B cell (primary cell): ENCODE results near the gene DLK2. TPM values are rescaled to one million over a fixed set of nuclear protein-coding genes. Genes with fewer than 3 reads are reported as not detected.

ENCODE experiments used
- ATAC-seq: fragments of 200-7000 bp; cut with Tn5 transposase; one replicate; pipeline ENCODE4 v1.10.0; 2021; ENCODE audit warnings: low read depth, mild to moderate bottlenecking, moderate number of reproducible peaks, moderate library complexity
- CTCF ChIA-PET: fragments of 350-600 bp; sonication (Branson Sonifier 250); formaldehyde crosslinking; loops from one replicate; lab custom pipeline; 2021; ENCODE audit warnings: antibody characterized with exemption, inconsistent platforms; lab: Charles Lee
- POLR2A ChIA-PET: fragments of 350-600 bp; sonication (Branson Sonifier 250); formaldehyde crosslinking; loops from one replicate; lab custom pipeline; 2021; ENCODE audit warnings: antibody characterized with exemption; lab: Charles Lee
- DNase-seq: peaks from one replicate; pipeline ENCODE4 v3.0.0; 2013
- H2AFZ ChIP-seq: 2 replicates; pipeline ENCODE4 v1.6.1; 2012; ENCODE audit warnings: mild to moderate bottlenecking, low read depth, low read length; ENCODE audit not compliant: insufficient read depth, poor library complexity, severe bottlenecking
- H3K27ac ChIP-seq, 2 donors: 1 replicate in 1 of 2; 2 replicates in 1 of 2; pipeline ENCODE4 v1.5.1; 2012 to 2013; ENCODE audit warnings: low read length in 2 of 2, mild to moderate bottlenecking in 2 of 2, moderate library complexity in 1 of 2
- H3K27me3 ChIP-seq, 4 experiments: fragments of 200-600 bp in 1 of 4; sonication (generic) in 1 of 4; replicated peaks in 1 of 4; 1 replicate in 2 of 4; 2 replicates in 2 of 4; pipeline versions ENCODE4 v1.6.1 to v1.7.0; 2013 to 2016; ENCODE audit warnings: low read length in 3 of 4, mild to moderate bottlenecking in 2 of 4, mixed read lengths in 1 of 4, moderate library complexity in 1 of 4; ENCODE audit not compliant: insufficient read depth in 4 of 4, control insufficient read depth in 3 of 4; ENCODE audit errors: control extremely low read depth in 1 of 4
- H3K36me3 ChIP-seq, 2 experiments: replicated peaks in 1 of 2; 1 replicate in 1 of 2; 2 replicates in 1 of 2; pipeline versions ENCODE4 v1.6.1 to v1.7.1; 2013; ENCODE audit warnings: low read length in 1 of 2; ENCODE audit not compliant: insufficient read depth in 2 of 2, control insufficient read depth in 1 of 2; ENCODE audit errors: control extremely low read depth in 1 of 2, extremely low read depth in 1 of 2
- H3K4me1 ChIP-seq, 2 donors: fragments of 200-600 bp in 1 of 2; sonication (generic) in 1 of 2; 1 replicate in 1 of 2; 2 replicates in 1 of 2; pipeline versions ENCODE4 v1.5.1 to v1.6.1; 2013 to 2017; ENCODE audit warnings: low read length in 2 of 2; ENCODE audit not compliant: control insufficient read depth in 2 of 2, insufficient read depth in 2 of 2
- H3K4me2 ChIP-seq: replicated peaks from 2 replicates; pipeline ENCODE3; 2012; ENCODE audit warnings: mild to moderate bottlenecking, low read depth, low read length; ENCODE audit not compliant: poor library complexity, severe bottlenecking
- H3K4me3 ChIP-seq, 5 experiments: fragments of 200-600 bp in 1 of 5; sonication (generic) in 1 of 5; 1 replicate in 3 of 5; 2 replicates in 2 of 5; pipeline versions ENCODE4 v1.5.1 to v1.7.0; 2011 to 2016; ENCODE audit warnings: low read length in 4 of 5, mild to moderate bottlenecking in 4 of 5, low read depth in 2 of 5, control low read depth in 1 of 5, moderate library complexity in 1 of 5; ENCODE audit not compliant: insufficient read depth in 1 of 5; ENCODE audit errors: control extremely low read depth in 1 of 5, extremely low read depth in 1 of 5
- H3K79me2 ChIP-seq: fragments of 200-600 bp; sonication (generic); one replicate; pipeline ENCODE4 v1.6.0; 2016; ENCODE audit warnings: low read length; ENCODE audit not compliant: control insufficient read depth, insufficient read depth
- H3K9ac ChIP-seq: fragments of 200-600 bp; sonication (generic); 2 replicates; pipeline ENCODE4 v1.6.1; 2017; ENCODE audit warnings: mild to moderate bottlenecking, low read length, moderate library complexity
- H3K9me3 ChIP-seq, 3 donors: one replicate each; pipeline versions ENCODE4 v1.6.1 to v1.7.1; 2013; ENCODE audit warnings: low read length in 2 of 3; ENCODE audit not compliant: control insufficient read depth in 2 of 3, insufficient read depth in 1 of 3; ENCODE audit errors: control extremely low read depth in 1 of 3
- H4K20me1 ChIP-seq: 2 replicates; pipeline ENCODE4 v1.6.0; 2012; ENCODE audit warnings: mild to moderate bottlenecking, low read length; ENCODE audit not compliant: insufficient read depth, control insufficient read depth, poor library complexity, severe bottlenecking
- H3K27ac Mint-ChIP-seq: one replicate; pipeline ENCODE4 v1.8.0; 2021; ENCODE audit warnings: mixed read lengths
- H3K27me3 Mint-ChIP-seq: one replicate; pipeline ENCODE4 v1.8.0; 2021; ENCODE audit warnings: mixed read lengths
- H3K4me1 Mint-ChIP-seq: one replicate; pipeline ENCODE4 v1.8.0; 2021; ENCODE audit warnings: mixed read lengths
- H3K4me3 Mint-ChIP-seq: one replicate; pipeline ENCODE4 v1.8.0; 2021; ENCODE audit warnings: mixed read lengths
- H3K9me3 Mint-ChIP-seq: one replicate; pipeline ENCODE4 v1.8.0; 2022; ENCODE audit warnings: mixed read lengths; ENCODE audit not compliant: insufficient read depth
- CTCF ChIP-seq: fragments of 200-600 bp; IDR thresholded peaks from one replicate; pipeline ENCODE4 v1.8.0; 2022; ENCODE audit warnings: antibody characterized with exemption, mild to moderate bottlenecking
- EZH2 ChIP-seq: IDR thresholded peaks from 2 replicates; pipeline ENCODE4 v1.6.1; 2012; ENCODE audit warnings: borderline replicate concordance, low read depth, mild to moderate bottlenecking, moderate library complexity, low read length; ENCODE audit not compliant: insufficient read depth, poor library complexity, severe bottlenecking
- WGBS: methylation state at CpG from one replicate; pipeline ENCODE4 v1.1.5; 2013; ENCODE audit warnings: missing lambda C conversion rate; ENCODE audit not compliant: insufficient coverage; 5-methylcytosine and 5-hydroxymethylcytosine counted together
- intact Hi-C: fragments of 100-400 bp; cut with micrococcal nuclease; formaldehyde crosslinking; loops from one replicate; pipeline ENCODE4 v1.10.0; 2022
- polyA plus RNA-seq: library from polyadenylated mRNA; depleted of rRNA; stranded (reverse); fragments of >200 nt; gene quantifications from 2 replicates; pipeline ENCODE4 v1.2.3, GENCODE V29; 2012
- small RNA-seq: library from RNA; depleted of rRNA; stranded (forward); fragments of <200 nt; gene quantifications from one replicate; pipeline ENCODE3, GENCODE V24; 2012; ENCODE audit warnings: low replicate concordance, low read depth; ENCODE audit not compliant: insufficient read length
- total RNA-seq, 2 donors: library from RNA; stranded (reverse); fragments of 120-200 nt in 1 of 2; gene quantifications; 1 replicate in 1 of 2; 2 replicates in 1 of 2; pipeline versions ENCODE4 v1.2.3 to v1.2.4, GENCODE V29; 2013 to 2022

DLK2 gene
- total and polyA plus RNA-seq, 2 donors (not counting 1 experiment from before 2014, with no cell fraction given) = 0.34 TPM; not detected in 1

- Mint-ChIP-seq H3K4me3 (no peak overlapping the region), H3K27ac (no peak overlapping the region), H3K27me3 (peaks cover 32% of the 10 kb centered on the region), H3K4me1 (peaks cover 11% of the 10 kb centered on the region), H3K9me3 (no peaks in the 10 kb centered on the region)
- 86% methylated on average over 3 of the region's 3 CpGs for whole genome bisulfite sequencing
- H3K9ac ChIP-seq = no peak overlapping the region
- intact Hi-C loops = no loop called here
- H3K9me3 ChIP-seq = no peaks in the 10 kb centered on the region
- peaks cover 6 to 8% of the 10 kb centered on the region in 2 donors for H3K4me1 ChIP-seq
- no peak for DNase-seq
- no peaks in the 10 kb centered on the region for H4K20me1 ChIP-seq
- no peak overlapping the region for H3K4me3 ChIP-seq
- POLR2A ChIA-PET = no interaction called here
- H3K4me2 ChIP-seq = no peak overlapping the region
- no peak overlapping the region for H2AFZ ChIP-seq
- CTCF ChIA-PET = interaction anchor here (0.5 to 0.9 kb wide), 3 partner anchors 18 to 170 kb away, joined by 3 to 6 read pairs (median 5); no protein-coding TSS in a partner anchor
- H3K27ac ChIP-seq = no peak overlapping the region
- H3K36me3 ChIP-seq = no peaks in the 10 kb centered on the region
- no peaks in the 10 kb centered on the region for H3K79me2 ChIP-seq
- TF ChIP-seq CTCF (no peak), EZH2 (no peak)
- peaks cover 0 to 5% (median 2%) of the 10 kb centered on the region in 4 experiments for H3K27me3 ChIP-seq
- ATAC-seq = no peak
Observed at GRCh38 chr6:43401730-43402129, 53.6 kb downstream of the DLK2 start.

Small RNA genes within 50 kb of the gene (small RNA-seq; reads per million reads assigned to genes)
- gene MIR6780B = not detected
- gene RNU6-1113P = not detected

Other genes starting within 250 kb of the DLK2 start
- gene DNPH1, start 226.1 kb downstream of the DLK2 start, total RNA-seq = 25.8 and 29.0 TPM in 2 replicates
- 46.2 and 52.8 TPM in 2 replicates for gene DNPH1, start 226.1 kb downstream of the DLK2 start, polyA plus RNA-seq
- gene TTBK1, start 212.1 kb downstream of the DLK2 start, total RNA-seq = 0.07 TPM in 2 replicates
- not detected in 2 replicates for gene TTBK1, start 212.1 kb downstream of the DLK2 start, polyA plus RNA-seq
- not detected in 2 replicates for gene SLC22A7, start 157.3 kb downstream of the DLK2 start, total RNA-seq
- gene SLC22A7, start 157.3 kb downstream of the DLK2 start, polyA plus RNA-seq = not detected in 2 replicates
- 25.8 and 27.9 TPM in 2 replicates for gene CRIP3, start 146.7 kb downstream of the DLK2 start, total RNA-seq
- 64.0 and 64.6 TPM in 2 replicates for gene CRIP3, start 146.7 kb downstream of the DLK2 start, polyA plus RNA-seq
- 79.7 and 80.9 TPM in 2 replicates for gene ZNF318, start 85.9 kb downstream of the DLK2 start, total RNA-seq
- 91.8 and 113 TPM in 2 replicates for gene ZNF318, start 85.9 kb downstream of the DLK2 start, polyA plus RNA-seq
- gene ABCC10, start 28.0 kb downstream of the DLK2 start, total RNA-seq = 71.5 and 84.2 TPM in 2 replicates
- 31.4 and 39.5 TPM in 2 replicates for gene ABCC10, start 28.0 kb downstream of the DLK2 start, polyA plus RNA-seq
- gene TJAP1, start 22.0 kb upstream of the DLK2 start, total RNA-seq = 57.1 and 59.1 TPM in 2 replicates
- gene TJAP1, start 22.0 kb upstream of the DLK2 start, polyA plus RNA-seq = 70.7 and 79.3 TPM in 2 replicates
- 0.99 and 1.2 TPM in 2 replicates for gene LRRC73, start 54.8 kb upstream of the DLK2 start, total RNA-seq
- 0.06 TPM in 1 of 2 replicates, not detected in the other for gene LRRC73, start 54.8 kb upstream of the DLK2 start, polyA plus RNA-seq
- gene YIPF3, start 61.4 kb upstream of the DLK2 start, total RNA-seq = 82.1 and 92.6 TPM in 2 replicates
- 64.3 and 107 TPM in 2 replicates for gene YIPF3, start 61.4 kb upstream of the DLK2 start, polyA plus RNA-seq
- 42.0 and 43.3 TPM in 2 replicates for gene POLR1C, start 61.5 kb upstream of the DLK2 start, total RNA-seq
- gene POLR1C, start 61.5 kb upstream of the DLK2 start, polyA plus RNA-seq = 21.4 and 26.9 TPM in 2 replicates
- 45.7 and 48.1 TPM in 2 replicates for gene XPO5, start 120.5 kb upstream of the DLK2 start, total RNA-seq
- gene XPO5, start 120.5 kb upstream of the DLK2 start, polyA plus RNA-seq = 14.4 and 17.2 TPM in 2 replicates
- gene POLH, start 120.6 kb upstream of the DLK2 start, total RNA-seq = 24.8 and 26.4 TPM in 2 replicates
- 8.9 and 14.7 TPM in 2 replicates for gene POLH, start 120.6 kb upstream of the DLK2 start, polyA plus RNA-seq
- gene GTPBP2, start 173.7 kb upstream of the DLK2 start, total RNA-seq = 103 and 122 TPM in 2 replicates
- 80.8 and 101 TPM in 2 replicates for gene GTPBP2, start 173.7 kb upstream of the DLK2 start, polyA plus RNA-seq
- 34.6 and 35.4 TPM in 2 replicates for gene MAD2L1BP, start 180.3 kb upstream of the DLK2 start, total RNA-seq
- gene MAD2L1BP, start 180.3 kb upstream of the DLK2 start, polyA plus RNA-seq = 31.5 and 32.7 TPM in 2 replicates
- gene RSPH9, start 189.5 kb upstream of the DLK2 start, total RNA-seq = 0.15 TPM in 1 of 2 replicates, not detected in the other
- gene RSPH9, start 189.5 kb upstream of the DLK2 start, polyA plus RNA-seq = 0.04 TPM in 1 of 2 replicates, not detected in the other
- 37.0 and 39.6 TPM in 2 replicates for gene MRPS18A, start 232.2 kb upstream of the DLK2 start, total RNA-seq
- 22.8 and 46.3 TPM in 2 replicates for gene MRPS18A, start 232.2 kb upstream of the DLK2 start, polyA plus RNA-seq